DMS114 treated with DMSO at 0.1 percent for 48 hours (cell line): ENCODE results near the gene ZGLP1.

ENCODE experiments used
- DNase-seq: peaks from one replicate; lab custom pipeline; 2025; ENCODE audit not compliant: unreplicated experiment; lab: John Stamatoyannopoulos, UW

The ZGLP1 gene

GRCh38 chr19:10279737-10280442, 29.7 kb downstream of the ZGLP1 start:
- no peak for DNase-seq

- no peak for DNase-seq
Measured at GRCh38 chr19:10278935-10279334, 30.7 kb downstream of the ZGLP1 start.

- no peak for DNase-seq
Measured at GRCh38 chr19:10277795-10278589, 31.6 kb downstream of the ZGLP1 start.

GRCh38 chr19:10274589-10274988, 35.0 kb downstream of the ZGLP1 start:
- no peak for DNase-seq

- no peak for DNase-seq
Measured at GRCh38 chr19:10271543-10272086, 38.0 kb downstream of the ZGLP1 start.

GRCh38 chr19:10270616-10271394, 38.8 kb downstream of the ZGLP1 start, which contains the start of gene ICAM1:
Gene ICAM1 (plus strand): TSS chr19:10271120. CDS start chr19:10271160, 40 bp downstream.
- no peak for DNase-seq

- no peak for DNase-seq
Measured at GRCh38 chr19:10270180-10270615, 39.4 kb downstream of the ZGLP1 start.

GRCh38 chr19:10269333-10270179, 40.1 kb downstream of the ZGLP1 start:
- DNase-seq = peak; percentile 41

GRCh38 chr19:10268071-10268470, 41.5 kb downstream of the ZGLP1 start:
- no peak for DNase-seq

- DNase-seq = no peak
Measured at GRCh38 chr19:10266706-10267105, 42.9 kb downstream of the ZGLP1 start.

- DNase-seq = no peak
Measured at GRCh38 chr19:10262771-10263170, 46.8 kb downstream of the ZGLP1 start.

GRCh38 chr19:10260141-10260584, 49.5 kb downstream of the ZGLP1 start:
- DNase-seq = no peak

- DNase-seq = peak; percentile 67
Measured at GRCh38 chr19:10259162-10259905, 50.3 kb downstream of the ZGLP1 start.

- no peak for DNase-seq
Measured at GRCh38 chr19:10258080-10258710, 51.4 kb downstream of the ZGLP1 start.

GRCh38 chr19:10256970-10257615, 52.5 kb downstream of the ZGLP1 start:
- DNase-seq = no peak

- DNase-seq = no peak
Measured at GRCh38 chr19:10256551-10256950, 53.1 kb downstream of the ZGLP1 start.

- DNase-seq = no peak
Measured at GRCh38 chr19:10255358-10255757, 54.3 kb downstream of the ZGLP1 start.
